Brain microvascular endothelial cell (primary cell): ENCODE measurements around the gene MMP19.

ENCODE experiments used
- DNase-seq: peaks from one replicate; pipeline ENCODE4 v3.0.0-alpha.2; 2020
- H3K27ac ChIP-seq: fragments of 250-450 bp; sonication (Bioruptor Pico); 2 replicates; pipeline ENCODE4 v1.5.1; 2020; ENCODE audit warnings: mild to moderate bottlenecking, moderate library complexity
- H3K27me3 ChIP-seq: fragments of 250-450 bp; sonication (Bioruptor Pico); replicated peaks from 2 replicates; pipeline ENCODE4 v1.5.1; 2020; ENCODE audit warnings: mild to moderate bottlenecking
- H3K36me3 ChIP-seq: fragments of 250-450 bp; sonication (Bioruptor Pico); replicated peaks from 2 replicates; pipeline ENCODE4 v1.5.1; 2020; ENCODE audit warnings: mild to moderate bottlenecking
- H3K4me3 ChIP-seq: 2 replicates; pipeline ENCODE4 v1.5.1; 2011; ENCODE audit warnings: low read depth, mild to moderate bottlenecking, control low read depth, low read length, moderate library complexity
- CTCF ChIP-seq: IDR thresholded peaks from 2 replicates; pipeline ENCODE4 v1.5.1; 2011; ENCODE audit warnings: low read depth, mild to moderate bottlenecking, moderate library complexity, low read length, control low read depth, inconsistent platforms; ENCODE audit errors: missing control alignments
- in situ Hi-C: cut with HindIII; loops from 2 replicates; pipeline ENCODE4 v1.10.0; 2017; ENCODE audit warnings: low sequenced_read_pairs, low pct_ligation_motif_present

The MMP19 gene

GRCh38 chr12:55806982-55807381 lies 35.8 kb downstream of the MMP19 start:
- DNase-seq, result no peak
- no peak for TF ChIP-seq CTCF
- in situ Hi-C loops, result no loop called here
- peaks cover 22% of the 10 kb centered on the region for H3K36me3 ChIP-seq
- H3K27me3 ChIP-seq, result no peaks in the 10 kb centered on the region
- no peak overlapping the region for H3K4me3 ChIP-seq
- no peak overlapping the region for H3K27ac ChIP-seq

DNA sequence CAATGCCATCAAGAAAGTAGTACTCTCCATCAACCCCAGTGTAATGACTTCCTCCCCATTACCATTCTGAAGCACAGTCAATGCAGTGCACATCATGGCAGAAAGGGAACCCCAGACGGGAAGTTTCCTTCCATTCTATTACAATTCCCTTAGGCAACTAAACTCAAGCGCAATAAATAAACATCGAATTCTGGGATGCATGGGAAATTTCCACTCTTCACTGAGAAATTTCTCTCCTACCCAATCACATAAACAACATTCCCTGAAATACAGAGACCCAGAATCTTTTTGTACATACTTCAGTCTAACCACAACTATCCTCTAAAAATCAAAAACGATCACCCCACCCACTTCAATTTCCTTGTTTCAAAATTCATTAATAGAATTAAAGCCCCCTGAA lies 45.2 kb downstream of the MMP19 start:
- no peak for TF ChIP-seq CTCF

GRCh38 chr12:55797068-55797467 lies 45.7 kb downstream of the MMP19 start:
- in situ Hi-C loops, result no loop called here
- peak; percentile 71 for TF ChIP-seq CTCF
- Histone ChIP-seq H3K36me3 (peaks cover 75% of the 10 kb centered on the region), H3K27me3 (no peaks in the 10 kb centered on the region), H3K27ac (no peak overlapping the region), H3K4me3 (no peak overlapping the region)
- DNase-seq, result peak; percentile 33

More for the DNA sequence above, 45.2 kb downstream of the MMP19 start:
- no peaks in the 10 kb centered on the region for H3K27me3 ChIP-seq
- in situ Hi-C loops, result no loop called here
- H3K36me3 ChIP-seq, result peaks cover 75% of the 10 kb centered on the region
- DNase-seq, result no peak
- no peak overlapping the region for H3K4me3 ChIP-seq
- no peak overlapping the region for H3K27ac ChIP-seq

DNA sequence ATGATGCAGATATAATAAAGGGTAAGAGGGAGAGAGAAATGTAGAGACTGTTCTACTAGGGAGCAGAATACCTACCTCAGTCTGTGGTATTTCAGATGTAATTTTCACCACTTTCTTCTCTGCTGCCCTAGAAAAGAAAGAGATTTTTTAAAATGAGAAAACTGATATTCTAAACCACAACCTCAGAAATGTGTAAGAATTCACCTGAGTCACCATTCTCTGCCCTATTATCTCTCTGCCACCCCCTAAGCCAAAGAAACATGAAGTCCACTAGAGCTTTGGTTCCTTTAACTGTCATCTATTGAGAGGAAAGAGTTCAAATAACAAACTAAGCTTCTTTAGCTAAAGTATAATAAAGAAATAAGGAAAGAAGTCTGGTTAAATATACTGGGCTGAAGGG lies 46.8 kb downstream of the MMP19 start:
- no peak for TF ChIP-seq CTCF
- in situ Hi-C loops, result no loop called here
- no peaks in the 10 kb centered on the region for H3K27me3 ChIP-seq
- no peak overlapping the region for H3K27ac ChIP-seq
- no peak overlapping the region for H3K4me3 ChIP-seq
- peaks cover 74% of the 10 kb centered on the region for H3K36me3 ChIP-seq
- no peak for DNase-seq

GRCh38 chr12:55789893-55790292 lies 52.8 kb downstream of the MMP19 start:
- no peak for TF ChIP-seq CTCF
- peaks cover 59% of the 10 kb centered on the region for H3K36me3 ChIP-seq

DNA sequence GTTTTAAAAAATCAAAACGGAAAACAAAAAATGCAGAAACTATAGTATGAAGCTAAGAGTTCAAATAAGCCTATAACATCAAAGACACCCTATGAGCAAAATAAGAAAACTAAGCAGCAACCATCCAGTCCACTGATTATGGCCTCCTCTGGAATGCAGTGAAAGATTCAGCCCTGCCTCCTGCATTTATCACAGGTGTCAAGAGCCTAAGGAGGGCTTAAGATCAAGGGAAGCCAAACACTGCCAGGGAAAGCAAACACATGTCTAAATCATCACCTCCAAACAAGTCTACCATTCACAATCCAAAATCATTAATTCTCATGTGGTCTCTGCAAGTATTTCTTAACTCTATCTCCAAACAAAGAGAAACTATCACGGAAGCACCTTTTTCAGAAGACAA lies 53.6 kb downstream of the MMP19 start:
- Histone ChIP-seq H3K27ac (no peak overlapping the region), H3K27me3 (no peaks in the 10 kb centered on the region), H3K4me3 (no peak overlapping the region), H3K36me3 (peaks cover 58% of the 10 kb centered on the region)
- DNase-seq, result no peak
- no peak for TF ChIP-seq CTCF
- in situ Hi-C loops, result no loop called here

More at GRCh38 chr12:55789893-55790292, 52.8 kb downstream of the MMP19 start:
- DNase-seq, result no peak
- no peaks in the 10 kb centered on the region for H3K27me3 ChIP-seq
- H3K4me3 ChIP-seq, result no peak overlapping the region
- in situ Hi-C loops, result no loop called here
- H3K27ac ChIP-seq, result no peak overlapping the region
